Stimulated activated naive CD4-positive, alpha-beta T cell treated with Interleukin-2 at 50 U/mL for 16 hours (primary cell): ENCODE results near the gene OSBPL2.

ENCODE experiments used
- DNase-seq: peaks from one replicate; lab custom pipeline; 2025; lab: John Stamatoyannopoulos, UW

OSBPL2 gene

GRCh38 chr20:62258499-62259293 is 20.4 kb downstream of the OSBPL2 start:
- no peak for DNase-seq

- DNase-seq: no peak
These were observed 20.9 kb downstream of the OSBPL2 start for GRCh38 chr20:62259294-62259565.

GRCh38 chr20:62262064-62262463 is 23.7 kb downstream of the OSBPL2 start:
- no peak for DNase-seq

- DNase-seq: no peak
These were observed 25.1 kb downstream of the OSBPL2 start for GRCh38 chr20:62263396-62263795.

GRCh38 chr20:62265365-62265764 is 27.0 kb downstream of the OSBPL2 start:
- no peak for DNase-seq

GRCh38 chr20:62266340-62266739 is 28.0 kb downstream of the OSBPL2 start:
- DNase-seq: no peak

- no peak for DNase-seq
These were observed 28.5 kb downstream of the OSBPL2 start for GRCh38 chr20:62266851-62267250.

GRCh38 chr20:62267543-62267942 is 29.2 kb downstream of the OSBPL2 start:
- no peak for DNase-seq

GRCh38 chr20:62268228-62268900 is 30.0 kb downstream of the OSBPL2 start:
- no peak for DNase-seq

GRCh38 chr20:62269378-62269777 is 31.1 kb downstream of the OSBPL2 start:
- DNase-seq: no peak

- DNase-seq: no peak
These were observed 31.6 kb downstream of the OSBPL2 start for GRCh38 chr20:62269871-62270270.

GRCh38 chr20:62272200-62272599 is 33.9 kb downstream of the OSBPL2 start:
- DNase-seq: no peak

- DNase-seq: no peak
These were observed 35.1 kb downstream of the OSBPL2 start for GRCh38 chr20:62273416-62273815.

GRCh38 chr20:62274332-62274950 is 36.1 kb downstream of the OSBPL2 start:
- DNase-seq: no peak

GRCh38 chr20:62275219-62275618 is 36.9 kb downstream of the OSBPL2 start:
- no peak for DNase-seq

- DNase-seq: no peak
These were observed 38.1 kb downstream of the OSBPL2 start for GRCh38 chr20:62276439-62276838.

GRCh38 chr20:62277253-62277652 is 38.9 kb downstream of the OSBPL2 start:
- no peak for DNase-seq

- DNase-seq: no peak
These were observed 42.0 kb downstream of the OSBPL2 start for GRCh38 chr20:62280303-62280702.

GRCh38 chr20:62281161-62281933 is 43.0 kb downstream of the OSBPL2 start:
- DNase-seq: no peak

- DNase-seq: no peak
These were observed 43.8 kb downstream of the OSBPL2 start for GRCh38 chr20:62282103-62282502.

- no peak for DNase-seq
These were observed 44.7 kb downstream of the OSBPL2 start for GRCh38 chr20:62282877-62283503.

- no peak for DNase-seq
These were observed 46.1 kb downstream of the OSBPL2 start for GRCh38 chr20:62284448-62284847.
